HepG2 (cell line): Measurements from ENCODE around the gene UBFD1. TPM values are rescaled to one million over a fixed set of nuclear protein-coding genes. Genes with fewer than 3 reads are reported as not detected.

ENCODE experiments used
- ARID4A ChIP-seq: sonication (generic); formaldehyde crosslinking; IDR thresholded peaks from 2 replicates; pipeline ENCODE4 v1.5.0; 2020; ENCODE audit warnings: mild to moderate bottlenecking, missing genetic modification reagents, borderline replicate concordance
- DZIP1 ChIP-seq: sonication (generic); formaldehyde crosslinking; IDR thresholded peaks from 2 replicates; pipeline ENCODE4 v1.5.0; 2020; ENCODE audit warnings: mild to moderate bottlenecking, missing genetic modification reagents
- E2F5 ChIP-seq: sonication (generic); formaldehyde crosslinking; conservative IDR thresholded peaks from 2 replicates; pipeline ENCODE4 v1.4.0; 2020; ENCODE audit warnings: missing genetic modification reagents
- EED ChIP-seq: sonication (generic); formaldehyde crosslinking; IDR thresholded peaks from 2 replicates; pipeline ENCODE4 v1.5.0; 2020; ENCODE audit warnings: mild to moderate bottlenecking, missing genetic modification reagents
- HNF4G ChIP-seq, 2 experiments: sonication (generic) in 1 of 2; formaldehyde crosslinking in 1 of 2; IDR thresholded peaks; 2 replicates each; pipeline versions ENCODE4 v1.4.0 to v1.6.1; 2011 to 2020; ENCODE audit warnings: borderline replicate concordance in 2 of 2, low read depth in 2 of 2, mild to moderate bottlenecking in 2 of 2, low read length in 1 of 2, missing genetic modification reagents in 1 of 2, moderate library complexity in 1 of 2
- KDM4B ChIP-seq: sonication (generic); formaldehyde crosslinking; IDR thresholded peaks from 2 replicates; pipeline ENCODE4 v1.4.0; 2020; ENCODE audit warnings: missing genetic modification reagents
- KLF11 ChIP-seq: IDR thresholded peaks from 2 replicates; pipeline ENCODE4 v1.6.1; 2016; ENCODE audit warnings: missing compliant biosample characterization
- NKX3-1 ChIP-seq: sonication (generic); formaldehyde crosslinking; IDR thresholded peaks from 2 replicates; pipeline ENCODE4 v1.5.0; 2020; ENCODE audit warnings: missing genetic modification reagents
- NR1H2 ChIP-seq: sonication (generic); formaldehyde crosslinking; IDR thresholded peaks from 2 replicates; pipeline ENCODE4 v1.8.1; 2022; ENCODE audit warnings: low read depth, missing genetic modification reagents, borderline replicate concordance
- TAF1 ChIP-seq: sonication (generic); formaldehyde crosslinking; IDR thresholded peaks from 2 replicates; pipeline ENCODE4 v1.4.0; 2020; ENCODE audit warnings: missing genetic modification reagents
- TOE1 ChIP-seq: sonication (generic); formaldehyde crosslinking; IDR thresholded peaks from 2 replicates; pipeline ENCODE4 v1.4.0; 2020; ENCODE audit warnings: mild to moderate bottlenecking, missing genetic modification reagents
- ZBTB26 ChIP-seq: IDR thresholded peaks from 2 replicates; pipeline ENCODE4 v1.6.1; 2016; ENCODE audit warnings: missing compliant biosample characterization, missing genetic modification reagents, borderline replicate concordance
- ZFAT ChIP-seq: sonication (generic); formaldehyde crosslinking; conservative IDR thresholded peaks from 2 replicates; pipeline ENCODE4 v1.8.1; 2023; ENCODE audit warnings: missing genetic modification reagents, inconsistent platforms
- ZNF510 ChIP-seq: sonication (generic); formaldehyde crosslinking; IDR thresholded peaks from 2 replicates; pipeline ENCODE4 v1.4.0; 2020; ENCODE audit warnings: low read depth, mild to moderate bottlenecking, missing genetic modification reagents
- ZNF737 ChIP-seq: sonication (generic); formaldehyde crosslinking; IDR thresholded peaks from 2 replicates; pipeline ENCODE4 v1.5.0; 2020; ENCODE audit warnings: missing genetic modification reagents, mild to moderate bottlenecking, borderline replicate concordance
- ZNF83 ChIP-seq: sonication (generic); formaldehyde crosslinking; IDR thresholded peaks from 2 replicates; pipeline ENCODE4 v1.4.0; 2020; ENCODE audit warnings: missing genetic modification reagents, mild to moderate bottlenecking, borderline replicate concordance
- ZNF878 ChIP-seq: sonication (generic); formaldehyde crosslinking; IDR thresholded peaks from 2 replicates; pipeline ENCODE4 v1.8.1; 2023; ENCODE audit warnings: mild to moderate bottlenecking, missing genetic modification reagents, moderate library complexity
- ZZZ3 ChIP-seq: sonication (generic); formaldehyde crosslinking; IDR thresholded peaks from 2 replicates; pipeline ENCODE4 v1.4.0; 2020; ENCODE audit warnings: missing genetic modification reagents, mild to moderate bottlenecking, borderline replicate concordance
- polyA plus RNA-seq, 8 experiments: library from polyadenylated mRNA; depleted of rRNA in 3 of 8; stranded (reverse) in 7 of 8; unstranded in 1 of 8; fragments of >200 nt; fragmentation: Illumina TruSeq in 4 of 8; extraction: Trizol in 4 of 8; gene quantifications; 2 replicates each; pipeline versions ENCODE4 v1.2.1 to v1.2.3, GENCODE V29; 2011 to 2016; ENCODE audit warnings: low read depth in 4 of 8, missing spikeins in 1 of 8, mixed read lengths in 1 of 8; ENCODE audit not compliant: insufficient read depth in 1 of 8
- total RNA-seq, 5 experiments: library from RNA; depleted of rRNA; stranded (reverse); fragments of >200 nt; fragmentation: Illumina TruSeq; extraction: Trizol; gene quantifications; 2 replicates each; pipeline ENCODE4 v1.2.3, GENCODE V29; 2016; ENCODE audit warnings: low read depth in 1 of 5

UBFD1 gene
- total and polyA plus RNA-seq, 2 of the 13 experiments (the other 11 are each of a cell fraction or from before 2014, with no cell fraction given) = 100 to 111 TPM

GRCh38 chr16:23557779-23558702 is 514 bp downstream of the UBFD1 start (continued):
- TF ChIP-seq DZIP1 (CRISPR knock-in tag) (peak; percentile 37; the same call in 1 of the 2 replicates), ZNF510 (CRISPR knock-in tag) (no peak), NKX3-1 (CRISPR knock-in tag) (no peak), ZNF878 (CRISPR knock-in tag) (no peak), NR1H2 (CRISPR knock-in tag) (peak; percentile 45; the same call in 1 of the 2 replicates), EED (peak; percentile 95; the same call in 1 of the 2 replicates), ARID4A (CRISPR knock-in tag) (peak; percentile 88; the same call in 1 of the 2 replicates), ZBTB26 (CRISPR knock-in tag) (no peak), ZNF737 (CRISPR knock-in tag) (peak; percentile 62; the same call in 1 of the 2 replicates), TAF1 (no peak), HNF4G (IDR thresholded peaks at IDR 0.05; ENCODE audit: borderline replicate concordance, low read depth, low read length) (no peak), HNF4G (CRISPR knock-in tag; IDR thresholded peaks at IDR 0.05; ENCODE audit: borderline replicate concordance, low read depth) (0 out of 2 replicates have a peak, but pooled peaks have one; percentile 8), KDM4B (CRISPR knock-in tag) (peak; percentile 14; the same call in 1 of the 2 replicates), ZNF83 (no peak), ZZZ3 (CRISPR knock-in tag) (0 out of 2 replicates have a peak, but pooled peaks have one; percentile 27), E2F5 (CRISPR knock-in tag) (no peak), ZFAT (CRISPR knock-in tag) (no peak), KLF11 (CRISPR knock-in tag) (no peak), TOE1 (CRISPR knock-in tag) (no peak)
